ENCODE measurements around the gene MAGEB4.
A peak's percentile ranks its signal among the peaks of the same experiment; 100 is the strongest.
"Not testable (repeated sequence)": the region's sequence is repeated elsewhere in the genome, so short reads cannot be mapped to it uniquely, and the experiment has no call there.

Gene MAGEB4

GRCh38 chrX:30241724-30242415 is at the start of gene MAGEB4:
Gene MAGEB4, plus strand, starts transcription at chrX:30242000. Its CDS starts 136 bp downstream, at chrX:30242136.
- DNase-seq (ENCODE audit: low read depth, low spot score): no peak

DNA sequence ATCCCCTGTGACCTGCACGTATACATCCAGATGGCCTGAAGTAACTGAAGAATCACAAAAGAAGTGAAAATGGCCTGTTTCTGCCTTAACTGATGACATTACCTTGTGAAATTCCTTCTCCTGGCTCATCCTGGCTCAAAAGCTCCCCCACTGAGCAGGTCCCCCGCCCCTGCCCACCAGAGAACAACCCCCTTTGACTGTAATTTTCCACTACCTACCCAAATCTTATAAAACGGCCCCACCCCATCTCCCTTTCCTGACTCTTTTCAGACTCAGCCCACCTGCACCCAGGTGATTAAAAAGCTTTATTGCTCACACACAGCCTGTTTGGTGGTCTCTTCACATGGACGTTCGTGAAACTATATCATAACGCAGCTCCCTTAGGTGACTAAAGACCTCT is 47.9 kb upstream of the MAGEB4 start:
- DNase-seq (ENCODE audit: low read depth, low spot score): not testable (repeated sequence)

GRCh38 chrX:30196322-30196721 is 45.5 kb upstream of the MAGEB4 start:
- no peak for DNase-seq (ENCODE audit: low read depth, low spot score)

DNA sequence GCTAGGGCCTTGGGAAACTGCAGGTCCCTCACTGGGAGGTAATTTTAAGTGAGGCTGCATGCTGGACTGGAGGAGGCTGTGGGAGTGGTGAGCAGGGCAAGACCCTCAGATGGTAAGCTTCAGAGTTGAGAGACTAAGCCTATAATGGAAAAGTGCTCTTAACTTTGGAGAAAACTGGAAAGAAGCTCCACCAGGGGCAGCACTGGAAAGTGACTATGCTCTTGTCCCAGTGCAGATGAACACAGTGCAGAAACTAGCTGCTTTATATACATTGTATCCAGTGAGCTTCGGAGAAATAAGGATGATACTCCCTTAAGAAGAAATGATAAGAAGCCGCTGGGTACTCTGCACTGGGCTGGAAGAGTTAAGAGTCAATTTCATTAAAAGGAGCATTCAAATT is 29.6 kb upstream of the MAGEB4 start:
- DNase-seq (ENCODE audit: low read depth, low spot score): no peak

DNA sequence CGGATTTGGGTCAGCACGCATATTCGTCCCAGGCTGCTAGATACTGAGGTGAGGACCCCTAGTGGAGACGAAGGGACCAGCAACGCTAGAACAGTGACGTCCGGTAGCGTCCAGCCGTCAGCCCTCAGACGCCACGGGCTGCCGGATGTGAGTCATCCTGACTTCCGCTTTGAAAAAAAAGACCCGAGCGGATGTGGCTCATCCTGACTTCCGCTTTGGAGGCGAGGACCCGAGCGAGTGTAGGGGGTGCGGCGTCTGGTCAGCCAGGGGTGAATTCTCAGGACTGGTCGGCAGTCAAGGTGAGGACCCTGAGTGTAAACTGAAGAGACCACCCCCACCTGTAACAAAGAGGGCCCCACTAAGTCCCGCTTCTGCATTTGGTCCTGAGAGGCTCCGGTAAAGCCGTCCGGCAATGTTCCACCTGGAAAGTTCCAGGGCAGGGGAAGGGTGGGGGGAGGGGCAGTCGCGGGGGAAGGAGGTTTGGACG is 26.4 kb upstream of the MAGEB4 start, which contains the start of gene MAGEB2:
TSS of gene MAGEB2 (plus strand) at position 207 of the 487 bp plus-strand sequence. CDS start 3,018 bp downstream, outside the sequence.
- DNase-seq (ENCODE audit: low read depth, low spot score): no peak

- DNase-seq (ENCODE audit: low read depth, low spot score): no peak
These were observed 24.3 kb upstream of the MAGEB4 start for GRCh38 chrX:30217465-30217864.

GRCh38 chrX:30219372-30219771 is 22.4 kb upstream of the MAGEB4 start:
- DNase-seq (ENCODE audit: low read depth, low spot score): no peak

- no peak for DNase-seq (ENCODE audit: low read depth, low spot score)
These were observed 21.1 kb upstream of the MAGEB4 start for GRCh38 chrX:30220661-30221060.

GRCh38 chrX:30224536-30224935 is 17.3 kb upstream of the MAGEB4 start:
- no peak for DNase-seq (ENCODE audit: low read depth, low spot score)

DNA sequence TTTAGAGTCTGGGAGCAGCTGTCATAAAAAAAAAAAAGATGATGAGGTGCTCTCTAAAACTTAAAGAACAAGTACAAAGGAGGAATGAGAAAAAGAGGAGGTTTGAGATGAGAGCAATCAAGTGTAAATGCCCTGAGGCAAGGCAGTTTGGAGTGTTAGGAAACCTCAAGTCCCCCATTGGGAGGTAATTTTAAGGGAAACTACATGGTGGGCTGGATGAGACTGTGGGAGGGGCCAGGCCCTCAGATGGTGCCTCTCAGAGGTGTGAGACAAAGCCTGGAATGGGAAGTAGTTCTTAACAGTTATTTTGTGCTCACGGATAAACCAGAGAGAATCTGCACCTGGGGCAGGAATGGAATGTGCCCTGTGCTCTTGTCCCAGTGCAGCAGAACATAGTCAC is 13.3 kb upstream of the MAGEB4 start:
- DNase-seq (ENCODE audit: low read depth, low spot score): no peak

- no peak for DNase-seq (ENCODE audit: low read depth, low spot score)
These were observed 11.4 kb upstream of the MAGEB4 start, which contains the start of gene MAGEB3 for GRCh38 chrX:30230395-30230794. Gene MAGEB3, plus strand, starts transcription at chrX:30230657. Its CDS starts 5,268 bp downstream, at chrX:30235925.

GRCh38 chrX:30246769-30247489 is 5.1 kb downstream of the MAGEB4 start, which contains the start of gene MAGEB1:
Gene MAGEB1, plus strand, starts transcription at chrX:30247146. Its CDS starts 3,348 bp downstream, at chrX:30250494.
- DNase-seq (ENCODE audit: low read depth, low spot score): no peak

DNA sequence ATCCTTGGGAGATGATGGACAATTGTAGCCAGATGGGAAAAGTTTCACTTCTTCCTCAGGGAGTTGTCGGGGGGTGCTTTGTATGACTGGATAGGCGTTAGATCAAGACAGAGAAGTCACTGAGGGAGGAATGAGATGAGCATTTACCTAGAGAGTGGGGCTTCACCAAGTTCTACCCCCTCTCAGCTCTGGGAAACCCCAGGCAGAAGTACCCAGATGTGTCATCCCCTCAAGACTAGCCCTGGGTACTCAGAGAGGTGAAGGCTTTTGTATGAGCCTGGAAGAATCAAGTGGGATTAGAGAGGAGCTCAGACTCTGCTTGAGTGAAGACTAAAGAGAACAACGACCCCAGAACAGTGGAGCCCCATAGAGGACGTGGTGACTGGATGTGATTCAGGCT is 7.1 kb downstream of the MAGEB4 start:
- DNase-seq (ENCODE audit: low read depth, low spot score): no peak

GRCh38 chrX:30253257-30253656 is 11.5 kb downstream of the MAGEB4 start:
- DNase-seq (ENCODE audit: low read depth, low spot score): no peak

DNA sequence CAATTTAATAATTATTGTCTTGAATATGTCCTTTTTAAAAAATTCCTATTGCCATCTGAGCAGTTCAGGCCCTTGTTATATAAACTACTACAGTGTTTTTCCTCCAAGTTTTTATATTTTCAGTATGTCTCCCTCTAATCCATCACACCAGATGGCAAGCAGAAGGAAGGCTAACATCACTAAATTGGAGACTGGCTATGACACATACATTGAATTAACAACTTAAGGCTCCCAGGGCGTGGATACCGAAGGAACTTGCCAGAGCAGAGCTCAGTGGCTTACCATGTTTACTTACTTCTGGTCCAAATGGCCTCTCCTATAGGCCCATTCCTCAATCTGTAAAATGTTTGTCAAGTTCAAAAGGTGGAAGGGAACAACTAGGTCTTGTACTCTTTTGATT is 18.1 kb downstream of the MAGEB4 start:
- no peak for DNase-seq (ENCODE audit: low read depth, low spot score)

GRCh38 chrX:30261012-30261411 is 19.2 kb downstream of the MAGEB4 start:
- DNase-seq (ENCODE audit: low read depth, low spot score): no peak

DNA sequence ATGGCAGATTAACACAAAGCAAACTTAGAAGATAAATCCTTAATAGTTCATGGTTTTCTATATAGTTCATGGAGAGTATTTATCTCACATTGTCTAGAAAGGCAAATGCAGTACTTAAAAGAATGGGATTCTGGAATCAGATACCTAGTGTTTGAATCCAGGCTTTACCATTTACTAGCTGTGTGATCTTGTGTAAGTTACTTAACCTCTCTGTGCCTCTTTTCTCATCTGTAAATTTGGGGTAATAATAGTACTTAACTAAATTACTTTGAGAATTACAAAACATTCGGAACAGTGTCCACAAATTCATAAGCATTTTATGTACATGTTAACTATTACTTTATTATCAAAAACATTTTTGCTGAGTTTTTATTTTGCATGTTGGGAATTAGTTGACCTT is 21.0 kb downstream of the MAGEB4 start:
- no peak for DNase-seq (ENCODE audit: low read depth, low spot score)

- DNase-seq (ENCODE audit: low read depth, low spot score): no peak
These were observed 28.8 kb downstream of the MAGEB4 start for GRCh38 chrX:30270639-30271038.

DNA sequence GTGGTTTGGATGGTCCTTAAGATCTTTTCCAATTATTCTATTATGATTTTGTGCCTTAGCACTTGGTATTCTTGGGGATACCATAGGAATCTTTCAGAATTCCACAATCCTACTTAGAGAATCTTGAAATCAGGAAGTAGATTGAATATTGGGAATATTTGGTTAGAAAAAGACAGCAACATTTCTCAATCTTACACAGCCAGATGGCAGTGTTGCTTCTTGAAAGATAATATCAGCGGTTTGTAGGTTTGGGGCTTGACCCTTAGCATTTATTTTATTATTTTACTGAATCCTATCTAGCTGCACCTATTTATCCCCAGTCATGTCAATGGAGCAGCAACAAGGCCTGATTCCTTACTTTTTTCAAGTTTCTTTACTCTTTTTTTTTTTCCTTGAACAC is 33.7 kb downstream of the MAGEB4 start:
- DNase-seq (ENCODE audit: low read depth, low spot score): peak; percentile 1

DNA sequence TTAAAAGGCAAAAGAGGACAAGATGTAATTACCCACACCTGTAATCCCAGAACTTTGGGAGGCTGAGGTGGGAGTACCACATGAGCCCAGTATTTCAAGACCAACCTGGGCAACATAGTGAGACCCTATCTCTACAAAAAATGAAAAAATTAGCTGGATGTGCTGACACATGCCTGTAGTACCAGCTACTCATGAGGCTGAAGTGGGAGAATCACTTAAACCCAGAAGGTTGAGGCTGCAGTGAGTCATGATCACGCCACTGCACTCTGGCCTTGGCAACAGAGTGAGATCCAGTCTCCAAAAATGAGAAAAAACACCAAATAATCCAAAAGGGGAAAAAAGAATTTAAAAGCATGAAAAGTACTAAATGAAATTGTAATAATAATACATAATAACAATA is 36.6 kb downstream of the MAGEB4 start:
- no peak for DNase-seq (ENCODE audit: low read depth, low spot score)

- DNase-seq (ENCODE audit: low read depth, low spot score): no peak
These were observed 38.6 kb downstream of the MAGEB4 start for GRCh38 chrX:30280428-30280827.

GRCh38 chrX:30282527-30282926 is 40.7 kb downstream of the MAGEB4 start:
- no peak for DNase-seq (ENCODE audit: low read depth, low spot score)

All from smooth muscle cell of the brain vasculature (primary cell).